Mammary epithelial cell (primary cell): ENCODE data around the gene ARID1B.

Experiments used
- CTCF ChIP-seq, 2 donors: IDR thresholded peaks in 1 of 2; conservative IDR thresholded peaks in 1 of 2; 2 replicates each; pipeline ENCODE4 v1.5.1; 2011 to 2012; ENCODE audit warnings: inconsistent platforms in 2 of 2, low read length in 2 of 2, mild to moderate bottlenecking in 2 of 2, control low read depth in 1 of 2, low read depth in 1 of 2; ENCODE audit not compliant: insufficient read depth in 1 of 2; ENCODE audit errors: extremely low read depth in 1 of 2
- EZH2 ChIP-seq: IDR thresholded peaks from 2 replicates; pipeline ENCODE4 v1.6.1; 2012; ENCODE audit warnings: low read length, inconsistent platforms, borderline replicate concordance

GRCh38 chr6:157169656-157170055, 392.5 kb downstream of the ARID1B start:
- no peak for TF ChIP-seq EZH2
- TF ChIP-seq CTCF (conservative IDR thresholded peaks at IDR 0.05 in 1 of 2, IDR thresholded peaks at IDR 0.05 in 1 of 2; ENCODE audit: extremely low read depth in 1 of 2, insufficient read depth in 1 of 2, low read depth in 1 of 2, low read length in 2 of 2), result no peak
